H1 (cell line): Measurements from ENCODE around the gene NRP2. TPM values are rescaled to one million over a fixed set of nuclear protein-coding genes. Genes with fewer than 3 reads are reported as not detected.

Source experiments
- EGR1 ChIP-seq: IDR thresholded peaks from 2 replicates; pipeline ENCODE4 v1.6.1; 2011; ENCODE audit warnings: low read depth, low read length, borderline replicate concordance
- POU5F1 ChIP-seq: IDR thresholded peaks from 2 replicates; pipeline ENCODE4 v1.6.1; 2011; ENCODE audit warnings: low read depth, mild to moderate bottlenecking, low read length, moderate library complexity
- polyA plus RNA-seq, 7 experiments: library from polyadenylated mRNA; depleted of rRNA in 3 of 7; stranded (reverse) in 5 of 7; unstranded in 2 of 7; fragments of >200 nt in 5 of 7; fragments of 200-250 nt in 2 of 7; gene quantifications; 1 replicate in 5 of 7; 2 replicates in 1 of 7; 4 replicates in 1 of 7; pipeline versions ENCODE4 v1.2.1 to v1.2.3, GENCODE V29; 2011 to 2013; ENCODE audit warnings: missing spikeins in 2 of 7, mixed read lengths in 2 of 7
- total RNA-seq: library from RNA; stranded (reverse); fragmentation: NEBNext Ultra II Directional; extraction: Animal tissue kit (Norgen Biotek cat#: 25700); gene quantifications from 2 replicates; pipeline ENCODE4 v1.2.1, GENCODE V29; 2021
- TF ChIP-seq, protein P1 (sequence below): IDR thresholded peaks from 2 replicates; pipeline ENCODE4 v1.6.1; 2012; ENCODE audit warnings: inconsistent platforms
- TF ChIP-seq, protein P2 (sequence below): IDR thresholded peaks from 2 replicates; pipeline ENCODE4 v1.6.1; 2011; ENCODE audit warnings: low read depth, mild to moderate bottlenecking, low read length; ENCODE audit not compliant: insufficient read depth
- TF ChIP-seq, protein P3 (sequence below): IDR thresholded peaks from 2 replicates; pipeline ENCODE4 v1.6.1; 2012; ENCODE audit warnings: low read length, inconsistent platforms

NRP2 gene
- total and polyA plus RNA-seq, 2 of the 8 experiments (the other 6 are each of a cell fraction or from before 2014, with no cell fraction given): 32.0 to 37.8 TPM

DNA sequence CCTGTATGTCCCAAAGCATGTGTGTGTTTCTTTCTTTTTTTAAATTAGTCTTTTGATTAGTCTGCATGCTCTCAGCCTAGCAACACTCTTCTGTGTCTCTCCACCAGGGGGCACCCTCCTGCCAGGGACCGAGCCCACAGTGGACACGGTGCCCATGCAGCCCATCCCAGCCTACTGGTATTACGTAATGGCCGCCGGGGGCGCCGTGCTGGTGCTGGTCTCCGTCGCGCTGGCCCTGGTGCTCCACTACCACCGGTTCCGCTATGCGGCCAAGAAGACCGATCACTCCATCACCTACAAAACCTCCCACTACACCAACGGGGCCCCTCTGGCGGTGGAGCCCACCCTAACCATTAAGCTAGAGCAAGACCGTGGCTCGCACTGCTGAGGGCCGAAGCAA is 93.8 kb downstream of the NRP2 start (continued):
- TF ChIP-seq, protein P1, sequence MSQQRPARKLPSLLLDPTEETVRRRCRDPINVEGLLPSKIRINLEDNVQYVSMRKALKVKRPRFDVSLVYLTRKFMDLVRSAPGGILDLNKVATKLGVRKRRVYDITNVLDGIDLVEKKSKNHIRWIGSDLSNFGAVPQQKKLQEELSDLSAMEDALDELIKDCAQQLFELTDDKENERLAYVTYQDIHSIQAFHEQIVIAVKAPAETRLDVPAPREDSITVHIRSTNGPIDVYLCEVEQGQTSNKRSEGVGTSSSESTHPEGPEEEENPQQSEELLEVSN: peak; percentile 44; the same call in 1 of the 2 replicates
- TF ChIP-seq, protein P2, sequence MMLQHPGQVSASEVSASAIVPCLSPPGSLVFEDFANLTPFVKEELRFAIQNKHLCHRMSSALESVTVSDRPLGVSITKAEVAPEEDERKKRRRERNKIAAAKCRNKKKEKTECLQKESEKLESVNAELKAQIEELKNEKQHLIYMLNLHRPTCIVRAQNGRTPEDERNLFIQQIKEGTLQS: 0 out of 2 replicates have a peak, but pooled peaks have one; percentile 14
- TF ChIP-seq, protein P3, sequence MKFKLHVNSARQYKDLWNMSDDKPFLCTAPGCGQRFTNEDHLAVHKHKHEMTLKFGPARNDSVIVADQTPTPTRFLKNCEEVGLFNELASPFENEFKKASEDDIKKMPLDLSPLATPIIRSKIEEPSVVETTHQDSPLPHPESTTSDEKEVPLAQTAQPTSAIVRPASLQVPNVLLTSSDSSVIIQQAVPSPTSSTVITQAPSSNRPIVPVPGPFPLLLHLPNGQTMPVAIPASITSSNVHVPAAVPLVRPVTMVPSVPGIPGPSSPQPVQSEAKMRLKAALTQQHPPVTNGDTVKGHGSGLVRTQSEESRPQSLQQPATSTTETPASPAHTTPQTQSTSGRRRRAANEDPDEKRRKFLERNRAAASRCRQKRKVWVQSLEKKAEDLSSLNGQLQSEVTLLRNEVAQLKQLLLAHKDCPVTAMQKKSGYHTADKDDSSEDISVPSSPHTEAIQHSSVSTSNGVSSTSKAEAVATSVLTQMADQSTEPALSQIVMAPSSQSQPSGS: peak; percentile 97
- no peak for TF ChIP-seq POU5F1
- no peak for TF ChIP-seq EGR1
